COLO668 (cell line): ENCODE data around the gene PKP4.

ENCODE experiments used
- DNase-seq: peaks from one replicate; lab custom pipeline; 2025; ENCODE audit not compliant: unreplicated experiment; lab: John Stamatoyannopoulos, UW

The PKP4 gene

GRCh38 chr2:158496986-158497385, 40.2 kb downstream of the PKP4 start:
- no peak for DNase-seq

GRCh38 chr2:158497486-158497885, 40.7 kb downstream of the PKP4 start:
- no peak for DNase-seq

GRCh38 chr2:158498043-158498748, 41.4 kb downstream of the PKP4 start:
- no peak for DNase-seq

GRCh38 chr2:158498749-158499136, 42.0 kb downstream of the PKP4 start:
- DNase-seq, result no peak

- DNase-seq, result no peak
Observed at GRCh38 chr2:158499383-158499782, 42.6 kb downstream of the PKP4 start.

GRCh38 chr2:158500333-158500732, 43.6 kb downstream of the PKP4 start:
- no peak for DNase-seq

- peak; percentile 34 for DNase-seq
Observed at GRCh38 chr2:158501301-158501700, 44.5 kb downstream of the PKP4 start.

- DNase-seq, result no peak
Observed at GRCh38 chr2:158502974-158503373, 46.2 kb downstream of the PKP4 start.

GRCh38 chr2:158504088-158504487, 47.3 kb downstream of the PKP4 start:
- no peak for DNase-seq

GRCh38 chr2:158505448-158505934, 48.7 kb downstream of the PKP4 start:
- no peak for DNase-seq

GRCh38 chr2:158507141-158507540, 50.4 kb downstream of the PKP4 start:
- DNase-seq, result peak; percentile 25

- no peak for DNase-seq
Observed at GRCh38 chr2:158507679-158508078, 50.9 kb downstream of the PKP4 start.

GRCh38 chr2:158509928-158510797, 53.4 kb downstream of the PKP4 start:
- DNase-seq, result no peak

- DNase-seq, result no peak
Observed at GRCh38 chr2:158510887-158511286, 54.1 kb downstream of the PKP4 start.

- DNase-seq, result no peak
Observed at GRCh38 chr2:158511706-158512105, 55.0 kb downstream of the PKP4 start.

GRCh38 chr2:158512323-158512722, 55.6 kb downstream of the PKP4 start:
- no peak for DNase-seq

GRCh38 chr2:158513841-158514240, 57.1 kb downstream of the PKP4 start:
- no peak for DNase-seq

- no peak for DNase-seq
Observed at GRCh38 chr2:158518084-158518483, 61.3 kb downstream of the PKP4 start.

GRCh38 chr2:158519481-158519880, 62.7 kb downstream of the PKP4 start:
- DNase-seq, result no peak

GRCh38 chr2:158529379-158530259, 72.9 kb downstream of the PKP4 start:
- DNase-seq, result no peak

- DNase-seq, result no peak
Observed at GRCh38 chr2:158530829-158531228, 74.1 kb downstream of the PKP4 start.
